Renal cortex interstitium (tissue), 11 donors: Measurements from ENCODE around the gene IL10RA. TPM values are rescaled to one million over a fixed set of nuclear protein-coding genes. Genes with fewer than 3 reads are reported as not detected.

ENCODE experiments used
- DNase-seq, 11 donors: peaks; one replicate each; pipeline ENCODE4 v3.0.0-alpha.2; 2013; ENCODE audit warnings: low read depth in 9 of 11, low spot score in 4 of 11; ENCODE audit errors: extremely low read depth in 1 of 11
- polyA plus RNA-seq, 3 donors: library from polyadenylated mRNA; unstranded; fragments of 120-200 nt; gene quantifications; one replicate each; pipeline ENCODE4 v1.2.1, GENCODE V29; 2013; ENCODE audit not compliant: insufficient read length in 3 of 3

IL10RA gene
- polyA plus RNA-seq, 3 donors = 2.2 to 4.5 (median 3.1) TPM

GRCh38 chr11:117980720-117981119, 5.5 kb upstream of the IL10RA start:
- DNase-seq = no peak

- no peak for DNase-seq
These were observed 3.1 kb upstream of the IL10RA start for GRCh38 chr11:117983163-117983475.

GRCh38 chr11:117984476-117984875, 1.7 kb upstream of the IL10RA start:
- DNase-seq = no peak

- no peak for DNase-seq
These were observed 884 bp downstream of the IL10RA start for GRCh38 chr11:117986981-117987574.

GRCh38 chr11:117989351-117990102, 3.3 kb downstream of the IL10RA start:
- DNase-seq = no peak

GRCh38 chr11:117992136-117992535, 5.9 kb downstream of the IL10RA start:
- no peak for DNase-seq

GRCh38 chr11:117992620-117993019, 6.4 kb downstream of the IL10RA start:
- no peak for DNase-seq

GRCh38 chr11:117993988-117994745, 8.0 kb downstream of the IL10RA start:
- no peak for DNase-seq

GRCh38 chr11:117995472-117995871, 9.3 kb downstream of the IL10RA start:
- no peak for DNase-seq

GRCh38 chr11:117996058-117996457, 9.9 kb downstream of the IL10RA start:
- no peak for DNase-seq

GRCh38 chr11:117997406-117997805, 11.2 kb downstream of the IL10RA start:
- no peak for DNase-seq

GRCh38 chr11:117997823-117998579, 11.8 kb downstream of the IL10RA start:
- DNase-seq = no peak

GRCh38 chr11:117998664-117999353, 12.6 kb downstream of the IL10RA start:
- no peak for DNase-seq

- DNase-seq = no peak
These were observed 13.3 kb downstream of the IL10RA start for GRCh38 chr11:117999354-117999993.

GRCh38 chr11:118000067-118000849, 14.1 kb downstream of the IL10RA start:
- no peak for DNase-seq

GRCh38 chr11:118000850-118001228, 14.6 kb downstream of the IL10RA start:
- DNase-seq = no peak

- DNase-seq = no peak
These were observed 15.3 kb downstream of the IL10RA start for GRCh38 chr11:118001494-118001971.
